ENCODE results near the gene SLC26A6.

- TF ChIP-seq CTCF (IDR thresholded peaks at IDR 0.05) = peak; percentile 64
- no peak for TF ChIP-seq FOSL2 (IDR thresholded peaks at IDR 0.05; ENCODE audit: borderline replicate concordance, low read depth)
- TF ChIP-seq MXI1 (IDR thresholded peaks at IDR 0.05; ENCODE audit: low read depth, low read length) = peak; percentile 46; the same call in 1 of the 2 replicates
- TF ChIP-seq POLR2AphosphoS5 (IDR thresholded peaks at IDR 0.05; ENCODE audit: low read depth, low read length) = peak; percentile 84
- no peak for TF ChIP-seq TCF12 (IDR thresholded peaks at IDR 0.05)
- peak; percentile 86 for TF ChIP-seq TAF1 (IDR thresholded peaks at IDR 0.05; ENCODE audit: borderline replicate concordance, low read depth, low read length)
- peak; percentile 95 for TF ChIP-seq YY1 (IDR thresholded peaks at IDR 0.05; ENCODE audit: low read depth)
- TF ChIP-seq ZBTB33 (IDR thresholded peaks at IDR 0.05; ENCODE audit: borderline replicate concordance, low read depth) = no peak
- TF ChIP-seq TEAD4 (IDR thresholded peaks at IDR 0.05; ENCODE audit: borderline replicate concordance, insufficient read depth) = no peak
- TF ChIP-seq NRF1 (IDR thresholded peaks at IDR 0.05; ENCODE audit: low read depth, low read length) = peak; percentile 91
- TF ChIP-seq RCOR1 (IDR thresholded peaks at IDR 0.05; ENCODE audit: low read length) = peak; percentile 65
- TF ChIP-seq MAX (IDR thresholded peaks at IDR 0.05; ENCODE audit: low read depth) = peak; percentile 64; the same call in 1 of the 2 replicates
- TF ChIP-seq REST (IDR thresholded peaks at IDR 0.05; ENCODE audit: low read depth, low read length) = no peak
Observed at GRCh38 chr3:48609088-48610005, 25.9 kb downstream of the SLC26A6 start, which contains the start of gene UQCRC1.

Data from SK-N-SH (cell line).